BJ (cell line): ENCODE data around the gene SKA1. TPM values are rescaled to one million over a fixed set of nuclear protein-coding genes. Genes with fewer than 3 reads are reported as not detected.
"Not testable (repeated sequence)": the region's sequence is repeated elsewhere in the genome, so short reads cannot be mapped to it uniquely, and the experiment has no call there.

Experiments
- CTCF ChIA-PET: fragments of 350-600 bp; formaldehyde crosslinking; extraction: SDS; loops from one replicate; lab custom pipeline; 2021; ENCODE audit warnings: antibody characterized with exemption, inconsistent platforms; lab: Yijun Ruan, JAX
- POLR2A ChIA-PET: fragments of 300-600 bp; sonication (Branson Sonifier 250); formaldehyde crosslinking; extraction: SDS; loops from one replicate; lab custom pipeline; 2021; ENCODE audit warnings: antibody characterized with exemption; lab: Charles Lee
- DNase-seq: peaks from one replicate; pipeline ENCODE4 v3.0.0-alpha.2; 2011; ENCODE audit warnings: low read depth
- H3K27me3 ChIP-seq: 2 replicates; pipeline ENCODE4 v1.6.0; 2011; ENCODE audit warnings: low read length; ENCODE audit not compliant: control insufficient read depth, insufficient read depth
- H3K36me3 ChIP-seq: 2 replicates; pipeline ENCODE4 v1.5.1; 2011; ENCODE audit warnings: low read length; ENCODE audit not compliant: control insufficient read depth, insufficient read depth
- H3K4me3 ChIP-seq: 2 replicates; pipeline ENCODE4 v1.5.1; 2011; ENCODE audit warnings: low read depth, mild to moderate bottlenecking, control low read depth, low read length
- CTCF ChIP-seq: IDR thresholded peaks from 2 replicates; pipeline ENCODE4 v1.5.1; 2011; ENCODE audit warnings: low read depth, mild to moderate bottlenecking, control low read depth, inconsistent platforms, low read length, moderate library complexity; ENCODE audit not compliant: insufficient read depth
- polyA plus RNA-seq: library from polyadenylated mRNA; depleted of rRNA; stranded (reverse); fragments of >200 nt; gene quantifications from 2 replicates; pipeline ENCODE4 v1.2.3, GENCODE V29; 2011

SKA1 gene
- polyA plus RNA-seq, 1 experiment, result 6.2 TPM

- no peak for TF ChIP-seq CTCF
- DNase-seq, result no peak
- Histone ChIP-seq H3K27me3 (peaks cover 2% of the 10 kb centered on the region), H3K36me3 (no peaks in the 10 kb centered on the region), H3K4me3 (no peak overlapping the region)
- ChIA-PET POLR2A (no interaction called here), CTCF (no interaction called here)
These were observed 24.1 kb downstream of the SKA1 start for GRCh38 chr18:50398947-50399346.

- POLR2A ChIA-PET, result no interaction called here
- H3K27me3 ChIP-seq, result peaks cover 2% of the 10 kb centered on the region
These were observed 24.7 kb downstream of the SKA1 start for GRCh38 chr18:50399582-50399981.

GRCh38 chr18:50400438-50400837 is 25.6 kb downstream of the SKA1 start:
- H3K27me3 ChIP-seq, CTCF ChIA-PET, DNase-seq, H3K4me3 ChIP-seq, H3K36me3 ChIP-seq, POLR2A ChIA-PET: not testable (repeated sequence)

More at GRCh38 chr18:50399582-50399981, 24.7 kb downstream of the SKA1 start:
- TF ChIP-seq CTCF, result no peak
- no peak for DNase-seq
- CTCF ChIA-PET, result no interaction called here
- no peaks in the 10 kb centered on the region for H3K36me3 ChIP-seq
- no peak overlapping the region for H3K4me3 ChIP-seq

DNA sequence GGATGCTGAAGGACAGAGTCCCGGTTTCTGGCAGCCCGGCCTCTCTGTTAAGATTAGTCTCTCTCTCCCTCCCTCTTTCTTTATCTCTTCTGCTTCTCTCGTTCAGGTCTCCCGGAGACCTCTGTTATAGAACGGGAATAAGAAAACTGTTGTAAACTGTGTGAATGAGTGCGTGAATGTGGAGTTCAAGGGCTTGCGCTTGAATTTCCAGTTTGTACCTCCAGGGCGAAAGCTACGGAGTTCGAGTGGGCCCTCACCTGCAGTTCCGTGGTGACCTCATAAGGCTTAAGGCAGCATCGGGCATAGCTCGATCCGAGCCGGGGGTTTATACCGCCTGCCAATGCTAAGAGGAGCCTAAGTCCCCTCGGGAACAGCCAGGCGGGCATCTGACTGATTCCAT is 26.4 kb downstream of the SKA1 start:
- no peak for TF ChIP-seq CTCF
- no peak for DNase-seq

DNA sequence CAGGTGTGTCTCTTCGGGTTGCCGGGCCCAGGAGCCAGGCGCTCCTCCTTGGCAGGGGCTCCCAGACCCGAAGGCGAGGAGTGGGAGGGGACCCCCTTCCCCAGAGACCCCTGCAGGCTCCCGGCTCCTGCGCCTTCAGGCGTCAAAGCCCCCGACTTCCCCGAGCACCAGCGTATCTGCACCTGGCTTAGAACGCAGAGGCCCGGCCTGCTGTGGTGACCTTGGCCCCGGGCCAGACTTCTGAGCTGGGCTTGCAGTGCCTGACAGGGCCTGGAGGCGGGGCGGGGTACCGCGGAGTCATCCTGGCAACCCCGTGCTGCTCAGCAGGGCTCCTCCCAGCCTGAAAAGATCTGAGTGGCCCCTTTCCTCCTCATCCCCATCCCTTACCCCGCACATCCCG is 27.0 kb downstream of the SKA1 start:
- Histone ChIP-seq H3K4me3 (no peak overlapping the region), H3K36me3 (no peaks in the 10 kb centered on the region), H3K27me3 (peaks cover 5% of the 10 kb centered on the region)
- ChIA-PET POLR2A (no interaction called here), CTCF (interaction anchor here (0.6 kb wide), 1 partner anchor 65 kb away, joined by 3 read pairs; no protein-coding TSS in a partner anchor)
- TF ChIP-seq CTCF, result no peak
- DNase-seq, result no peak

More for the DNA sequence above, 26.4 kb downstream of the SKA1 start:
- ChIA-PET CTCF (interaction anchor here (0.6 kb wide), 1 partner anchor 65 kb away, joined by 3 read pairs; no protein-coding TSS in a partner anchor), POLR2A (no interaction called here)
- Histone ChIP-seq H3K36me3 (no peaks in the 10 kb centered on the region), H3K4me3 (no peak overlapping the region), H3K27me3 (peaks cover 5% of the 10 kb centered on the region)

GRCh38 chr18:50404752-50405581 is 30.1 kb downstream of the SKA1 start:
- CTCF ChIA-PET, POLR2A ChIA-PET, DNase-seq, H3K36me3 ChIP-seq, H3K27me3 ChIP-seq, H3K4me3 ChIP-seq: not testable (repeated sequence)
